ENCODE data around the gene MARVELD1. TPM values are rescaled to one million over a fixed set of nuclear protein-coding genes. Genes with fewer than 3 reads are reported as not detected.
"Not testable (repeated sequence)": the region's sequence is repeated elsewhere in the genome, so short reads cannot be mapped to it uniquely, and the experiment has no call there.

MARVELD1 gene
- total RNA-seq, 2 experiments from 2014 or later, result 3.9 to 4.6 TPM

- CTCF ChIA-PET, result interaction anchor here (0.6 to 3.9 kb wide), 10 partner anchors 10 to 48 kb away, joined by 3 to 19 read pairs (median 8); partner anchors contain the start of genes MARVELD1 and ZFYVE27
- POLR2A ChIA-PET, result interaction anchor here (0.6 to 1.2 kb wide), 4 partner anchors 47 to 104 kb away, joined by 3 to 8 read pairs (median 4); partner anchors contain the start of genes C10orf62, PI4K2A and ZFYVE27
These were observed 25.4 kb upstream of the MARVELD1 start for GRCh38 chr10:97687785-97688781.

- CTCF ChIA-PET, result interaction anchor here (0.8 to 3.9 kb wide), 2 partner anchors 12 to 18 kb away, joined by 3 to 16 read pairs; no protein-coding TSS in a partner anchor
These were observed 23.9 kb upstream of the MARVELD1 start for GRCh38 chr10:97689559-97690020.

GRCh38 chr10:97690133-97690532 is 23.4 kb upstream of the MARVELD1 start:
- ChIA-PET POLR2A (no interaction called here), CTCF (interaction anchor here (0.8 kb wide), 1 partner anchor 18 kb away, joined by 3 read pairs; no protein-coding TSS in a partner anchor)

More at GRCh38 chr10:97689559-97690020, 23.9 kb upstream of the MARVELD1 start:
- POLR2A ChIA-PET, result no interaction called here

GRCh38 chr10:97698072-97698655 is 15.4 kb upstream of the MARVELD1 start:
- POLR2A ChIA-PET, result not testable (repeated sequence)
- CTCF ChIA-PET, result interaction anchor here (1.0 to 2.7 kb wide), 3 partner anchors 11 to 33 kb away, joined by 3 to 8 read pairs (median 8); partner anchors contain the start of gene AVPI1

GRCh38 chr10:97701438-97702069 is 12.0 kb upstream of the MARVELD1 start:
- CTCF ChIA-PET, result interaction anchor here (0.6 to 3.1 kb wide), 20 partner anchors 8 to 168 kb away, joined by 3 to 29 read pairs (median 5); partner anchors contain the start of genes AVPI1, MARVELD1 and ZFYVE27
- POLR2A ChIA-PET, result no interaction called here

GRCh38 chr10:97703398-97704067 is 10.0 kb upstream of the MARVELD1 start:
- ChIA-PET CTCF (interaction anchor here (1.6 to 3.1 kb wide), 2 partner anchors 9 to 28 kb away, joined by 4 to 22 read pairs; partner anchors contain the start of gene MARVELD1), POLR2A (no interaction called here)

- CTCF ChIA-PET, result interaction anchor here (0.7 to 1.6 kb wide), 3 partner anchors 16 to 165 kb away, joined by 3 to 5 read pairs (median 4); no protein-coding TSS in a partner anchor
- POLR2A ChIA-PET, result interaction anchor here (1.0 kb wide), 1 partner anchor 9 kb away, joined by 4 read pairs; the partner anchor contains the start of gene MARVELD1
These were observed 9.2 kb upstream of the MARVELD1 start for GRCh38 chr10:97704341-97704740.

- CTCF ChIA-PET, result interaction anchor here (0.7 to 1.6 kb wide), 5 partner anchors 15 to 164 kb away, joined by 3 to 5 read pairs (median 4); no protein-coding TSS in a partner anchor
- POLR2A ChIA-PET, result interaction anchor here (1.0 kb wide), 1 partner anchor 8 kb away, joined by 4 read pairs; the partner anchor contains the start of gene MARVELD1
These were observed 8.4 kb upstream of the MARVELD1 start for GRCh38 chr10:97705006-97705670.

GRCh38 chr10:97707134-97707861 is 6.2 kb upstream of the MARVELD1 start:
- ChIA-PET CTCF (interaction anchor here (1.0 to 8.1 kb wide), 3 partner anchors 18 to 34 kb away, joined by 3 to 98 read pairs (median 3); partner anchors contain the start of gene ZFYVE27), POLR2A (no interaction called here)

- ChIA-PET CTCF (interaction anchor here (1.0 to 8.1 kb wide), 4 partner anchors 19 to 36 kb away, joined by 3 to 98 read pairs (median 3); partner anchors contain the start of gene ZFYVE27), POLR2A (no interaction called here)
These were observed 5.4 kb upstream of the MARVELD1 start for GRCh38 chr10:97708167-97708566.

- CTCF ChIA-PET, result interaction anchor here (0.8 to 8.1 kb wide), 8 partner anchors 8 to 35 kb away, joined by 3 to 98 read pairs (median 6); partner anchors contain the start of genes AVPI1 and ZFYVE27
- POLR2A ChIA-PET, result interaction anchor here (1.0 kb wide), 1 partner anchor 25 kb away, joined by 4 read pairs; no protein-coding TSS in a partner anchor
These were observed 4.3 kb upstream of the MARVELD1 start for GRCh38 chr10:97708976-97709946.

- ChIA-PET POLR2A (interaction anchor here (0.7 kb wide), 1 partner anchor 25 kb away, joined by 3 read pairs; the partner anchor contains the start of gene AVPI1), CTCF (interaction anchor here (0.6 to 8.1 kb wide), 8 partner anchors 9 to 80 kb away, joined by 3 to 98 read pairs (median 4); partner anchors contain the start of gene ZFYVE27)
These were observed 1.6 kb upstream of the MARVELD1 start for GRCh38 chr10:97711640-97712572.

- CTCF ChIA-PET, result interaction anchor here (0.5 to 8.1 kb wide), 7 partner anchors 11 to 387 kb away, joined by 3 to 98 read pairs (median 4); partner anchors contain the start of gene ZFYVE27
- POLR2A ChIA-PET, result interaction anchor here (0.7 to 1.7 kb wide), 3 partner anchors 9 to 156 kb away, joined by 4 to 7 read pairs (median 4); partner anchors contain the start of gene ZFYVE27
These were observed 383 bp downstream of the MARVELD1 start for GRCh38 chr10:97713826-97714400.
